ENCODE measurements around the gene TAGAP. TPM values are rescaled to one million over a fixed set of nuclear protein-coding genes. Genes with fewer than 3 reads are reported as not detected.

Gene TAGAP
- total RNA-seq, 1 donor from 2014 or later = 1.1 TPM

- intact Hi-C loops (cut with DNase I) = no loop called here
- no peak for ATAC-seq (ENCODE audit: poor library complexity)
- peak; percentile 48 for DNase-seq
Measured at GRCh38 chr6:159075506-159076228, 30.9 kb upstream of the TAGAP start.

DNA sequence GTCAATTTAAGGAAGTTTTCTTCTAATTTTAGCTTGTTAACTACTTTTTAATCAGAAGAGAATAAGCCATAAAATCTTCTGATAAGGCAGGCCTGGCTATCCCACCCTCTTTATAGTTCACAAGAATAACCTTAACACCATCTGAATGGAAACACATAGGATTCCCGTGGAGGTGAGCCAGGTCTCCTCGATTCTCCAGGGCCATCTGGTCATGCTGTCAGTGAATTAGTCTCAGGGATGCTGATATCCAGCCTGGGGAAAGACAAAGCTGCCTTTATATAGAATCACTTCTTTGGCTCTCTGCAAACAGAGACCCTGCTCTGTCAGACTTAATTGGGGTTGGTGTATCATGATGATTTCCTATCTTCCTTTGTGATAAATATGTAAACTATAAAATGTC, 30.1 kb upstream of the TAGAP start:
- intact Hi-C loops (cut with DNase I) = no loop called here
- no peak for DNase-seq
- ATAC-seq (ENCODE audit: poor library complexity) = no peak

- intact Hi-C loops (cut with DNase I) = no loop called here
- ATAC-seq (ENCODE audit: poor library complexity) = peak; percentile 59
Measured at GRCh38 chr6:159074120-159074684, 29.4 kb upstream of the TAGAP start.

GRCh38 chr6:159071843-159072769, 27.3 kb upstream of the TAGAP start:
- no peak for DNase-seq
- no peak for ATAC-seq (ENCODE audit: poor library complexity)
- intact Hi-C loops (cut with DNase I) = no loop called here

More at GRCh38 chr6:159074120-159074684, 29.4 kb upstream of the TAGAP start:
- no peak for DNase-seq

DNA sequence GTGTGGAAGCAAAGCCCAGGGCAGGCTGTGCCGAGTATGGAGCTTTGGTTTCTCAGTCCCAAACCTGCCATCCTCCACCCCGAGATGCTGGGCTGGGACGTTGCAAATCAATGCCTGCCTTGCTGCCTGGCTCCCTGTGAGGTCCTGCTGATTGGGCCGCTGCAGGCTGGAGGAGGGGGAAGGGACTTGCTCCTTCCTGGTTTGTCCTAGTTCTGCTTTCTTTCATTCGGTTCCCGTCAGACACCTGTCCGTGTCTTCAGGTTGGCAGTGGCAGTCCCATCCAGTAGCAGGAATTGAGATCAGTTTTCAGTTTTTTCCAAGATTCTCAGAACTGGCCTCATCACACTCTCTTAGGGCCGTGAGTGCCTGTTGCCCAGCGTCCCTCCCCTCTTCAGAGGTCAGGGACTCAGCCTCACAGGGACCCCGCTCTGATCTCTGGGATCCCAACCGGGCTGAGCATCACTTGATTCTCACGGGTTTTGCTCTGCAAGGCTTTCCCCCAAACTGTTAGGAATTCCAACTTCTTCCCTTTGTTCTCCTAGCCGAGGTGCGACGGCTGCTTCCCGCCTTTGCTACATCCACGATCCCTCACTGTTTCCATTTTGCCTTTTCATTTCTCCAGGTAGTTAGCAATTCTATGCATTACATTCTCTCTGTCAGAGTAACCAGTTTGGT, 24.2 kb upstream of the TAGAP start:
- DNase-seq (no peak), ATAC-seq (ENCODE audit: poor library complexity) (no peak)
- intact Hi-C loops (cut with DNase I) = no loop called here

DNA sequence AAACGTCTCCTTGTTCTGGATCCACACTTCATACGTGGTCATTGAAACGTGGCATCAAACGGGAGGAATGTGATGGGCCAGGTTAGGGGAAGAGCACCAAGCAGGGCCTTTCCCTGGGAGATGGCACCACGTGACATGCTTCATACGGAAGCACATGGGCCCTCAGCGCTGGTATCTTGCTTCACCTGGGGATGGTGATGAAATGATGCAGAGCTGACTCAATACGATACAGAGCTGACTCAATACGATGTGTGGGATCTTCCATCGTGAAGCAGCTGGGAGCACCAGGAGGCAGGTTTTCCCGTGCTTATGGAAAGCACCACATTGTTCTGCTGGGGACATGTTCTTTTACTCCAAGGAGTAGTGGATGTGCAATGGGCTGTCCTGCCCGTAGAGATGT, 22.5 kb upstream of the TAGAP start:
- no peak for DNase-seq
- ATAC-seq (ENCODE audit: poor library complexity) = no peak
- intact Hi-C loops (cut with DNase I) = no loop called here

DNA sequence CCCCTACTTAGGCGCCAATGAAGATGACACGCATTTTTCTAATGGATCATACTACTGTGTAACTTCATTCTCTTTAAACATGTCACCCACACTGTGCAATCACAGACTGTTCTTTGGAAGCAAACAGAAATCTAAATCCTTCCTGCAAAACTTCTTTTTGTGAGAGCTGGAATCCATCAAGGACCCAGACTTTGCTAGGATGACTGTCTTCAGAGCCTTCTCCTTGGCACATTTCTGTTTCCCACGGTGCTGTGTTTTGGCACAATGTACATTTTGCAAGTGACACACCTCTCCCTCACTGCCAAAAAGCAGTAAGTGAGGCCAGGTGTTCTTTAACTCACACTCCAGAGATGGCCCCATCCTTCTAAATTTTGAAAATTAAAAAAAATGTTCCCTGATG, 21.7 kb upstream of the TAGAP start:
- ATAC-seq (ENCODE audit: poor library complexity) (no peak), DNase-seq (no peak)
- intact Hi-C loops (cut with DNase I) = no loop called here

DNA sequence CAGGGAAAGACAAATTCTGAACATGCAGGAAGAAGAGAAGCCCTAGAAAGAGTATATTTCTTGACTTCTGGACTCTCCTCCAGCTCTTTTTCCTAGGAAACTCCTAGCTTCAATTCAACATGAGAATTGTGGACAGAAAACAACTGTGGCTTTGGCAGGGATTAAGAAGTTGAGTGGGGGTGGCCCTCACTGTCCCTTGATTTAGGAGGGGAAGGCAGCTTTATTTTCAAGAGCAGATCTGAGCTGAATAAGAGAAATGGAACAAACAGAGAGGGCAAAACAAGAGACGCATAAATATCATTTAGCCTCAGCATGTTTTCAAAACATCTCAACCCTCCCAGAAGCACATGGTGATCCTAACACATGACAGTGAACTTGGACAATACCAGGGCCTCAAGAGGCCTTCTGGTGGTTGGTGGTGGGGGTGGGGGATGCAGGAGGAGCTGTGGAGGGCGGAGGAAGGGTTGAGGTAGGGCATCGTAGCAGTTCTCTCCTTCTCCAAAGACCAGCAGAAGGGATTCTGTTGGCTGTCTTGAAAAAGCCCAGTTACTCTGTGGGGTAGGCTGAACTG, 21.1 kb upstream of the TAGAP start:
- ATAC-seq (ENCODE audit: poor library complexity) (no peak), DNase-seq (no peak)
- intact Hi-C loops (cut with DNase I) = no loop called here

DNA sequence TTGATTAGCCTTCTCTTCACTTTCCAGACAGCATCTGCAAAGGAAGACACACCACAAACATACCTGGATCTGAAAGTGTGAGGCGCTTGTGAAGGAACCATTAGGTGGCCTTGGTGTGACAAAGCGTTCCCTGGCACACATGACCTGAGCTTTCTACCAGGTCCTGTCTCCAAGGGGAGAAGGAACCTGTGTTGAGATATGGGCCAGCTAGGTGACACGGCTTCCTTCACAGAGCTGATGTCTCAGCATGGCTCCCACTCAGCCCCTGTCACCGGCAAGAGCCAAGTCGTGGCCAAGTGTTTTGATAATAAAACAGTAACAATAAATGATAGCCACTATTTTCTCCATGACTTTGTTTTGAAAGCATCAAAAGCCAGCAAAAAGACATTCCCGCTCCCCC, 20.3 kb upstream of the TAGAP start:
- DNase-seq = no peak
- intact Hi-C loops (cut with DNase I) = no loop called here
- no peak for ATAC-seq (ENCODE audit: poor library complexity)

GRCh38 chr6:159064477-159064876, 19.7 kb upstream of the TAGAP start:
- DNase-seq (no peak), ATAC-seq (ENCODE audit: poor library complexity) (no peak)
- intact Hi-C loops (cut with DNase I) = no loop called here

DNA sequence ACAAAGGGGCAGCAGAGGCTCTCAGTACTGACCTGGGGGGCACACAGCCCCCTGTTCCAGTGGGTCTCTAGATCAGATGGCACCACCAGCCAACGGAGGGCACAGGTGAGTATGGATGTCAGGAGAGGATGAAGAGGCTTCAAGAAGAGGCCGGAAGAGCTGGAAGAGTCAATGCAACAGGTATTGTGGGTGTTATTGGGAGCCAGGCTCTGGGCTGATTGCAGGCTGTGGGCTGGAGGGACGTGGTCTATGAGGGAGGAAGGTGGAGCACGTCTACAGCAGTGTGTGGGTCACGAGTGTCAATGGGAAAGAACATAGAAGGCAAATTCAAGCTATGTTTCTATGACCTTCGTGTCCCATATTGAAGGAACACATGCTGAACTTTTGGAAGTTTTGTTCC, 18.8 kb upstream of the TAGAP start:
- ATAC-seq (ENCODE audit: poor library complexity) = no peak
- no peak for DNase-seq
- intact Hi-C loops (cut with DNase I) = no loop called here

DNA sequence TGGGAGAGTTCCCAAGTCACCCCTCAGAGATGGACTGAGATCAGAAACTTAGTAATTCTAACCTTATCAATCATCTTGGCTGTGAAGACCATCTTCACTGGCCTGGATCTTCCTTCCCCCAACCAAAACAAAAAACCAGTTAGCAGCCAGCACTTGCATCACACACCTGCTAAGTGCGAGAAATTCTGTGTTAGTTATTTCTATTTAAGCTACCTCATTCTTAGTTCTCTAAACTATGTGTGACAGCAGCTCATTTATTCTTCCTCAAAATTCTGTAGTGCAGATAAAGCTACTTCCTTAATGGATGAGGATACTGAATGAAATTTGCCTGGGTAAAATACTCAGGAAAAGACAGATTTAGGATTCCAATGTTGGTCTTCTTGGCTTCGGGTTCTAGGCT, 18.2 kb upstream of the TAGAP start:
- peak; percentile 39 for ATAC-seq (ENCODE audit: poor library complexity)
- no peak for DNase-seq
- intact Hi-C loops (cut with DNase I) = no loop called here

DNA sequence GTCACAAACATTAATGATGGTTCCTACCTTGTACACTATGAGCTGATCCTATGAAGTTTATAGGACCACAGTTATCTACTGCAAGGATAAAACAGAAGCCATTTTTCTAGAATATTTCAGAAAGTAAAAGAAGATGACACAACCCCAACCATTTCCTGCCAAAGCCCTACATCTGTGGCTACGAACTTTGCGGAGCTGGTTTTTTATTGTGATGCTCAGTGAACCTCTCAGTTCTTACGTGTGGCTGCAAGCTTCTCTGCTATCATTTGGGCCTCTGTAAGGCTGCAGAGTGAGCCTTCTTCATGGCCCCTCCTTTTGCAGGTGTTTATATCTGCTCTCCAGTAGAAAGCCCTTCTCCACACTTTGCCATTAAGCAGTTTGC, 17.8 kb upstream of the TAGAP start:
- ATAC-seq (ENCODE audit: poor library complexity) (no peak), DNase-seq (no peak)
- intact Hi-C loops (cut with DNase I) = no loop called here

DNA sequence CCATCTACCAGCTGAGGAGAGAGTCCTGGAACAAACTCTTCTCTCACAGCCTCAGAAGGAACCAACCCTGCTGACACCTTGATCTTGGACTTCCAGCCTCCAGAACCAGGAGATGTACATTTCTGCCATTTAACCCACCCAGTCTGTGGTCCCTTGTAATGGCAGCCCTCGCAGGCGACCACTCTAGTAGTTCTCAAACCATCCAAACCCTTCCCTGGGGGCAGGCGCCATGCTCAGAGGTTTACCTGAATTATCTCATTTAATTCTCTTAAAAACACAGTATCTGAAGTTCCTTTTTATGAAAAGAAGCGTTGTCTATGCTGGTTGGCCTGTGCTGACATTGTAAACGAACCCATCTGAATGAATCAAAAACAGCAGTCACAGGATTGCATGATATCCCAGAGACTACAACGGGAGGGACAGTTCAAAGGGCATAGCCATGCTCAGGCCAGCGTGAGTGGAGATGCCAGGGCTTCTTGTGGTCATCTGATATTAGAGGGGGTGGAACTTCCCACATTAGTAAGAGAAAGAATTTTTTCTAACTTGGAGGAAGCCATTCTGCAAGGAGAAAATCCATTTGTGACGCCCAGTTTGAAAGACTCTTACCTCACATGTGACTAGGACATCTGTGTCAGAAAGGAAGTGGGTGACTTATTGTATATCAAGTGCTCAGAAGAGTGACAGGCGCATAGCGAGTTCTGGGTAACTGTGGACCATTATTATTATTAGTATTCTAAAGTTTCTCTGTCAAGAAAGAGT, 17.2 kb upstream of the TAGAP start:
- DNase-seq (no peak), ATAC-seq (ENCODE audit: poor library complexity) (peak; percentile 36)
- intact Hi-C loops (cut with DNase I) = no loop called here

GRCh38 chr6:159061146-159061545, 16.4 kb upstream of the TAGAP start:
- intact Hi-C loops (cut with DNase I) = no loop called here
- ATAC-seq (ENCODE audit: poor library complexity) (no peak), DNase-seq (no peak)

GRCh38 chr6:159059885-159060506, 15.2 kb upstream of the TAGAP start:
- ATAC-seq (ENCODE audit: poor library complexity) (no peak), DNase-seq (no peak)
- intact Hi-C loops (cut with DNase I) = no loop called here

DNA sequence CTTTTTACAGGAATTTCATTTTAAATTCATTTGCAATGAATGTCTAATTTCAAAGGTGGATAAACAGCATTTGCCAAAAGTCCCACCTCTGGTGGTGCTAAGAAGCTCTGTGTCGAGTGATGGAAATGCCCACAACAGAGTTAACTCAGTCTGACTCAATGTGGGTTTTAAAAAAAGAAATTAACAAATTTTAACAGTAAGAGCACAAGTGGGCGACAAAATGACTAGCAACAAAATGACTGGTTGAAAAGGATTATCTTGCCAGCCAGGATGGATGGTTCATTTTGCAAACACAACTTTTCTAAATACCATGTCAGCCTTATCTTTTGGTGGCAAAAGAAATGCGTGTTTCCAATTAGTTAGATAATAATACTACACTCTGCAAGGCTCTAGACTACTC, 14.3 kb upstream of the TAGAP start:
- ATAC-seq (ENCODE audit: poor library complexity) (no peak), DNase-seq (no peak)
- intact Hi-C loops (cut with DNase I) = no loop called here

DNA sequence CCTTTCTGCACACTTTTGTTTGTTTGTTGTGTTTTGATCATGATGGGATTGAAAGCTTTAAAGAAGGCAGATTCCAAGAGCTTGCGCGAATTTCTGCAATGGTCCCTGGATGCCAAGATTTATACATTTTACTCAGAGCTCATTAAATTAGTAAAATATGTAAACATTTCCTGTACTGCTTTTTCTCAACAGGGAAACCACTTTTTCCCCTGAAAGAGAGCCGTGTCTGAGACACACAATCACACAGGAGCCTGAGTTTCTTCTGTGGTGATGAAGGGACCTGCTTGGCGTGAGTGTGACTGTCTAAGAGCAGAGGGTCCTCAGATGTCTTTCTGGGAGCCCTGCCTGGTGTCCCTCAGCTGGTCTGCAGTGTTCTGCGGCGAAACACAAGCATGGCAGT, 12.1 kb upstream of the TAGAP start:
- no peak for ATAC-seq (ENCODE audit: poor library complexity)
- no peak for DNase-seq
- intact Hi-C loops (cut with DNase I) = no loop called here

Data from Right ventricle myocardium superior (tissue), 1 donor.